AG10803 (cell line): ENCODE measurements around the gene GRM4.

Experiments used
- DNase-seq: peaks from one replicate; pipeline ENCODE4 v3.0.0; 2010; ENCODE audit warnings: low read depth
- H3K4me3 ChIP-seq: 2 replicates; pipeline ENCODE4 v1.5.1; 2011; ENCODE audit warnings: mild to moderate bottlenecking, low read length, control low read depth
- CTCF ChIP-seq: conservative IDR thresholded peaks from 2 replicates; pipeline ENCODE4 v1.5.1; 2011; ENCODE audit warnings: mild to moderate bottlenecking, low read length, control low read depth, inconsistent platforms

Gene GRM4

GRCh38 chr6:34138914-34139510 is 6.9 kb downstream of the GRM4 start:
- H3K4me3 ChIP-seq = no peak overlapping the region
- TF ChIP-seq CTCF = no peak
- no peak for DNase-seq

GRCh38 chr6:34138191-34138590 is 7.7 kb downstream of the GRM4 start:
- DNase-seq = no peak
- H3K4me3 ChIP-seq = no peak overlapping the region
- TF ChIP-seq CTCF = no peak

GRCh38 chr6:34135541-34135940 is 10.3 kb downstream of the GRM4 start:
- TF ChIP-seq CTCF = no peak
- no peak overlapping the region for H3K4me3 ChIP-seq
- no peak for DNase-seq

GRCh38 chr6:34132486-34133185 is 13.3 kb downstream of the GRM4 start:
- DNase-seq = peak; percentile 10
- no peak overlapping the region for H3K4me3 ChIP-seq
- TF ChIP-seq CTCF = no peak

GRCh38 chr6:34131326-34132290 is 14.3 kb downstream of the GRM4 start:
- no peak for DNase-seq
- H3K4me3 ChIP-seq = no peak overlapping the region

GRCh38 chr6:34130862-34131261 is 15.0 kb downstream of the GRM4 start:
- TF ChIP-seq CTCF = no peak
- no peak for DNase-seq
- no peak overlapping the region for H3K4me3 ChIP-seq

More at GRCh38 chr6:34131326-34132290, 14.3 kb downstream of the GRM4 start:
- no peak for TF ChIP-seq CTCF
